Astrocyte of the cerebellum (primary cell): ENCODE data around the gene ACSM4.
"Not testable (repeated sequence)": the region's sequence is repeated elsewhere in the genome, so short reads cannot be mapped to it uniquely, and the experiment has no call there.

Experiments used
- DNase-seq: peaks from one replicate; pipeline ENCODE4 v3.0.0-alpha.2; 2011; ENCODE audit warnings: low read depth
- H3K4me3 ChIP-seq: 2 replicates; pipeline ENCODE4 v1.5.1; 2011; ENCODE audit warnings: mild to moderate bottlenecking, low read depth, low read length, moderate library complexity
- in situ Hi-C: cut with HindIII; loops from 2 replicates; pipeline ENCODE4 v1.10.0; 2017; ENCODE audit warnings: low sequenced_read_pairs
- TF ChIP-seq, protein P1 (sequence below): IDR thresholded peaks from 2 replicates; pipeline ENCODE4 v1.5.1; 2012; ENCODE audit warnings: low read length, low read depth, moderate library complexity, mild to moderate bottlenecking; ENCODE audit errors: missing control alignments

ACSM4 gene, protein sequence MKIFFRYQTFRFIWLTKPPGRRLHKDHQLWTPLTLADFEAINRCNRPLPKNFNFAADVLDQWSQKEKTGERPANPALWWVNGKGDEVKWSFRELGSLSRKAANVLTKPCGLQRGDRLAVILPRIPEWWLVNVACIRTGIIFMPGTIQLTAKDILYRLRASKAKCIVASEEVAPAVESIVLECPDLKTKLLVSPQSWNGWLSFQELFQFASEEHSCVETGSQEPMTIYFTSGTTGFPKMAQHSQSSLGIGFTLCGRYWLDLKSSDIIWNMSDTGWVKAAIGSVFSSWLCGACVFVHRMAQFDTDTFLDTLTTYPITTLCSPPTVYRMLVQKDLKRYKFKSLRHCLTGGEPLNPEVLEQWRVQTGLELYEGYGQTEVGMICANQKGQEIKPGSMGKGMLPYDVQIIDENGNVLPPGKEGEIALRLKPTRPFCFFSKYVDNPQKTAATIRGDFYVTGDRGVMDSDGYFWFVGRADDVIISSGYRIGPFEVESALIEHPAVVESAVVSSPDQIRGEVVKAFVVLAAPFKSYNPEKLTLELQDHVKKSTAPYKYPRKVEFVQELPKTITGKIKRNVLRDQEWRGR

GRCh38 chr12:7303772-7304171 is at the start of gene ACSM4:
Gene ACSM4, plus strand, starts transcription at chr12:7304072. Its CDS starts 260 bp downstream, at chr12:7304332.
- TF ChIP-seq, protein P1, sequence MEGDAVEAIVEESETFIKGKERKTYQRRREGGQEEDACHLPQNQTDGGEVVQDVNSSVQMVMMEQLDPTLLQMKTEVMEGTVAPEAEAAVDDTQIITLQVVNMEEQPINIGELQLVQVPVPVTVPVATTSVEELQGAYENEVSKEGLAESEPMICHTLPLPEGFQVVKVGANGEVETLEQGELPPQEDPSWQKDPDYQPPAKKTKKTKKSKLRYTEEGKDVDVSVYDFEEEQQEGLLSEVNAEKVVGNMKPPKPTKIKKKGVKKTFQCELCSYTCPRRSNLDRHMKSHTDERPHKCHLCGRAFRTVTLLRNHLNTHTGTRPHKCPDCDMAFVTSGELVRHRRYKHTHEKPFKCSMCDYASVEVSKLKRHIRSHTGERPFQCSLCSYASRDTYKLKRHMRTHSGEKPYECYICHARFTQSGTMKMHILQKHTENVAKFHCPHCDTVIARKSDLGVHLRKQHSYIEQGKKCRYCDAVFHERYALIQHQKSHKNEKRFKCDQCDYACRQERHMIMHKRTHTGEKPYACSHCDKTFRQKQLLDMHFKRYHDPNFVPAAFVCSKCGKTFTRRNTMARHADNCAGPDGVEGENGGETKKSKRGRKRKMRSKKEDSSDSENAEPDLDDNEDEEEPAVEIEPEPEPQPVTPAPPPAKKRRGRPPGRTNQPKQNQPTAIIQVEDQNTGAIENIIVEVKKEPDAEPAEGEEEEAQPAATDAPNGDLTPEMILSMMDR: no peak
- DNase-seq: no peak
- no peak within 1 kb of the TSS for H3K4me3 ChIP-seq
- in situ Hi-C loops: no loop called here

GRCh38 chr12:7259060-7259459 is 44.8 kb upstream of the ACSM4 start:
- DNase-seq: no peak
- TF ChIP-seq, protein P1: no peak
- H3K4me3 ChIP-seq: no peak overlapping the region
- in situ Hi-C loops: no loop called here

DNA sequence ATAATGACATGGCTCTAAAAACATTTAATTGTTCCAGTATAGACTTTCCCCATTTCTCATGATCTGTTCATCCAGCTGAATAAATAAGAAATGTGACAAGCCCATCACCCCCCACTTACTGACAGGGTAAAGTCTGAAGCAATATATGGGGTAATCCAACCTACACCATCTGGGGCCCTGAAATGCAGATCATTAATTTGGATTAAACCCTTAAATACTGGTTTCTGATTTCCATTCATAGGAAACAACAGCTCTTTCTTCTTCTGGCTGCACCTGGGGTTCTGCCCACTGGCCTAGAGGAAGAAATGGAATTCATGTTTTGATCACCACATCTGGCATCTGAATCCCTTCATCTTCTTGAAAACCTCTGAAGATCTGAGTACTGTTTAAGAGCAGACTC is 39.3 kb upstream of the ACSM4 start:
- H3K4me3 ChIP-seq: no peak overlapping the region
- TF ChIP-seq, protein P1: no peak
- in situ Hi-C loops: no loop called here
- no peak for DNase-seq

GRCh38 chr12:7265251-7265650 is 38.6 kb upstream of the ACSM4 start:
- in situ Hi-C loops: no loop called here
- TF ChIP-seq, protein P1: no peak
- DNase-seq: no peak
- no peak overlapping the region for H3K4me3 ChIP-seq

GRCh38 chr12:7269273-7269672 is 34.6 kb upstream of the ACSM4 start:
- no peak for DNase-seq
- H3K4me3 ChIP-seq: no peak overlapping the region
- TF ChIP-seq, protein P1: no peak
- in situ Hi-C loops: no loop called here

- H3K4me3 ChIP-seq: no peak overlapping the region
- no peak for DNase-seq
- in situ Hi-C loops: no loop called here
- TF ChIP-seq, protein P1: no peak
These were observed 31.9 kb upstream of the ACSM4 start for GRCh38 chr12:7271893-7272514.

GRCh38 chr12:7275482-7275881 is 28.4 kb upstream of the ACSM4 start:
- in situ Hi-C loops, DNase-seq, H3K4me3 ChIP-seq: not testable (repeated sequence)
